NCI-H2227 treated with DMSO at 0.1 percent for 48 hours (cell line): ENCODE measurements around the gene DCDC2B.
"Not testable (repeated sequence)": the region's sequence is repeated elsewhere in the genome, so short reads cannot be mapped to it uniquely, and the experiment has no call there.

Source experiments
- DNase-seq: peaks from one replicate; lab custom pipeline; 2025; lab: John Stamatoyannopoulos, UW

Gene DCDC2B

DNA sequence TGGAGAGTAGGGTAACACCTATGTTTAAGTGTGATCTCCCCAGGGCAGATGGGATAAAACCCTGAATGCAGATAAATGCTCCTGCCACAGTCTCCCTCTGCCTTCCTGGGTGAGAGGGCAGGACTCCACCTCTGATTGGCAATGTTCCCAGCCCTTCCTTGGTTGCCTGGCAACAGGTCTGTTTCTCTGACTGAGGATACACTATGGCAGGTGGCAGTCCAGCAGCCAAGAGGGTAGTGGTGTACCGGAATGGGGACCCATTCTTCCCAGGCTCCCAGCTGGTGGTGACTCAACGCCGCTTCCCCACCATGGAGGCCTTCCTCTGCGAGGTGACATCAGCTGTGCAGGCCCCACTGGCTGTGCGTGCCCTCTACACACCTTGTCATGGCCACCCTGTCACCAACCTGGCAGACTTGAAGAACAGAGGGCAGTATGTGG, at the start of gene DCDC2B:
DCDC2B (plus strand) TSS at position 199 of the 438 bp plus-strand sequence; CDS start at position 204, 5 bp downstream.
- DNase-seq, result peak; percentile 67

DNA sequence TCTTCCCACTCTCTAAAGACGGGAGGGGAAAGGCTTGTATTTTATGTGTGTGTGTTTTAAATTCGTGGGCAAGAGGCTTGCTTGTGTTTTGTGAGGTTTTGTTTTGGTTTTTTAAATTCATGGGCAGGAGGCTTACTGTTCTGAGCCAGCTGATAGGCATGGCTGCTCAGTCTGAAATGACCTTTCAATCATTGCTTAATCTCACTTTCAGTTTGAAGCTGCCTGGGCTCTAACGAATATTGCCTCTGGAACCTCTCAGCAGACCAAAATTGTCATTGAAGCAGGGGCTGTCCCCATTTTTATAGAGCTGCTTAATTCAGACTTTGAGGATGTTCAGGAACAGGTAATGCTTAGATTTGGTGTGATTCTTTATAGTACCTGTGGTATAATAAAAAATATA, 49.7 kb upstream of the DCDC2B start:
- DNase-seq, result no peak

DNA sequence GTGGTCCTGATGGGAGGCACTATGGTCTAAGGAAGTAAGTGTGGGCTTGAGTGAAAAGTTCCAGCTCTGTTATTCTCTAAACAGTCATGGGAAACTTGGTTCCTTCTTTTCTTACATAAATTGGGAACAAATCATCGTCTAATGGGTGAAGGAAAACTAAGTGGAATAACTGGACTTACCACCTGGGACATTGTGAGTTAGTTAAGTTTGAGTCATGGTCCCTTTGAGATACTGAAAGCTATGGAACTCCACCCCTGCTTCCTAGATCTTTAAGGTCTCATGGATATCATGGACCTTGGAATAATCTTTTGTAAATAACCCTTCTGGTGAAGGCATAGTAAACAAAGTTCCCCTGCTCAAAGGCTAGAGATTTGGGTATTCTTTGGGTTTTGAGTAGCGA, 45.5 kb upstream of the DCDC2B start:
- no peak for DNase-seq

DNA sequence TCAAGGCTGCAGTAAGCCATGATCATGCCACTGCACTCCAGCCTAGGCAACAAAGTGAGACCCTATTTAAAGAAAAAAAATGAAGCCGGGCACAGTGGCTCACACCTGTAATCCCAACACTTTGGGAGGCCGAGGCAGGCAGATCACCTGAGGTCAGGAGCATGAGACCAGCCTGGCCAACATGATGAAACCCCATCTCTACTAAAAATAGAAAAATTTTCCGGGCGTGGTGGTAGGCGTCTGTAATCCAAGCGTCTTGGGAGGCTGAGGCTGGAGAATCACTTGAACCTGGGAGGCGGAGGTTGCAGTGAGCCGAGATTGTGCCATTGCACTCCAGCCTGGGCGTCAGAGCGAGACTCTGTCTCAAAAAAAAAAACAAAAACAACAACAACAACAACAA, 43.3 kb upstream of the DCDC2B start:
- not testable (repeated sequence) for DNase-seq

DNA sequence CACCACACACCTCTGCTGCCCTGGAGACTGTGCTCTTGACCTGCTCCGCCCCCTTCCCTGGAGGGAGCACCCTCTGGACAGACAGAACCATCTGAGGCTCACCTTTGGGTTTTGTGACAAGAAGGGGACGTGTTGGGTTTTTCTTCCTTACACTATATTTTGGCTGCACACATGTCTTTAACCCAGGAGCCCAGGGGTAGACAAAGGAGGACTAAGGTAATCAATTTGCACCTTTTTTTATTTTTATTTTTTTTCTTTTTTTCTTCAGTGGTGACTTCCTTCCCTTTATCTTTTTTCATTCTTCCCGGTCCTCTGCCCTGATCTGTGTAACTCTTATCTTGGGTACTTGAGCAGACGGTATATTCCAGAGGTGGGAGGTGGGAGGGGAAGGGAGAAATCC, 37.9 kb upstream of the DCDC2B start:
- no peak for DNase-seq

DNA sequence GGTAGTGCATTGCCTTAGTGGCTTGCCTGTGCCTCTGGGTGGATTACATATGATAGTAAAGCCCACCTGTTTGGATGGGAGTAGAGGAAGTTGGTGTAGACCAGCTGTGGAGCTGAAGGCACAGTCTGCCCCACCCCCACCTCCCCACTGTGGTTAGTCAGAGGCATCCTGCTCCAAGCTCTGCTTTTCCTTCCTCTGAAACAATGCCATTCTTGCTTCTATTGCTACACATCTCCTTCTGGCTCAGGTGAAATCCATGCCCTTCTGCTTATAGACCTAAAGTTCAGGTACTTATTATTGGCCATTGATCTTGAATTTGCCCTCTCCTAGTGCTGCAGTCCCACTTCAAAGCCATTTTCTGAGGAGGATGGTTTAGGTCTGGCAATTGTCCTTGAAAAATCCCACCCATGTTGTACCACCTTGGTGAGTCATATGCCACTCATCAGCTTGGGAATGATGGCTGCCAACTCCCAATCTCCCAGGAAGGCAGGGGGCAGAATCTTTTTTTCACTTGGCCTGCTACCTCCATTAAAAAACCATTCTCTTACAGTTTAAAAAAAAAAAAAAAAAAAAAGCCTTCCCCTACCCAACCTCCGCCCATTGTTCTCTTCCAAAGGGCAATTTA, 36.2 kb upstream of the DCDC2B start:
- no peak for DNase-seq

DNA sequence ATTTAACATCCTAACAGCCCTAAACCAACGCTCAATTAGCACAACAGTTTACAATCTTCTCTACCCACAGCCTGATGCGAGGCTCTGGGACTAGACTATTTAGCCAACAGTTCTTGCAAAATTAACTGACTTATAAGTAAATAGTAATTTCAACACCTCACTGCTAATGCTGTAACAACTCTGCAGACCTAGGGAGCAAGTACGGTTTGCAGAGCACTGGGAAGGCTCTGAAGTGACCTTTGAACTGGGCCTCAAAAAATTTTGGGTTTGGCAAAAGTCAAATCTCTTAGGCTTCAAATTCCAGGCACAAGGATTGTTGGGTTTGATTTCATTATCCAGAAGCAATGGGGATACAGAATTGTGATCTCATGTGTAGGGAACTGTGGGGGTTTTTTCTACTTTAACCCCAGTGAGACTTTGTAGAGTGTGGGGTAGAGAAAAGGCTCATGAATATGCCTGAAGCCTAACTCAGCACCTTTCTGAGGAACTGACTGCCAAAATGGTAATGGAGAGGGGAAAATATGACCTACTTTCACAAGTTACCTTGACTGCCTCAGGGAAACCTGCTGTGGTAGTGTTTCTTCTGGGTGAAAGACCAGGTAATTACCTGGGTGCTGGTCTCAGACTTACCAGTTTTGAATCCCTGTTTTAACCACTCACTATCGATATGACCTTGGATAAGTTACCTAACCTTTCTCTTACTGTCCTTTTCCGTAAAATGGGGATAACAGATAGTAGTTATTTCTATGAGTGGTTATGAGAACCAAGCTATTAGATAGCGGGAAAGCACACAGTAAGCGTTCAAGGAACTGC, 30.3 kb upstream of the DCDC2B start:
- DNase-seq, result no peak

DNA sequence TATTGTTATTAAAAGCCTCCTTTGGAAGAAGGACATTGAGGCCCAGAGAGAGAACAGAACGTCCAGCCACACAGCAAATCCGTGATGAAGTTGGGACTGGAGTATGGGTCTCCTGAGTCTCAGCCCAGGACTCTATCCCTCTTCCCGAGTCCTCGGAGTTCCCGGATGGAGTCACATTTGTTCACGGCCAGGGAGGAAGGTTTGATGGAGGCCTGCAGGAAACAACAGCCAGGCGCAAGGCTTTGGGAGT, 29.8 kb upstream of the DCDC2B start:
- no peak for DNase-seq

DNA sequence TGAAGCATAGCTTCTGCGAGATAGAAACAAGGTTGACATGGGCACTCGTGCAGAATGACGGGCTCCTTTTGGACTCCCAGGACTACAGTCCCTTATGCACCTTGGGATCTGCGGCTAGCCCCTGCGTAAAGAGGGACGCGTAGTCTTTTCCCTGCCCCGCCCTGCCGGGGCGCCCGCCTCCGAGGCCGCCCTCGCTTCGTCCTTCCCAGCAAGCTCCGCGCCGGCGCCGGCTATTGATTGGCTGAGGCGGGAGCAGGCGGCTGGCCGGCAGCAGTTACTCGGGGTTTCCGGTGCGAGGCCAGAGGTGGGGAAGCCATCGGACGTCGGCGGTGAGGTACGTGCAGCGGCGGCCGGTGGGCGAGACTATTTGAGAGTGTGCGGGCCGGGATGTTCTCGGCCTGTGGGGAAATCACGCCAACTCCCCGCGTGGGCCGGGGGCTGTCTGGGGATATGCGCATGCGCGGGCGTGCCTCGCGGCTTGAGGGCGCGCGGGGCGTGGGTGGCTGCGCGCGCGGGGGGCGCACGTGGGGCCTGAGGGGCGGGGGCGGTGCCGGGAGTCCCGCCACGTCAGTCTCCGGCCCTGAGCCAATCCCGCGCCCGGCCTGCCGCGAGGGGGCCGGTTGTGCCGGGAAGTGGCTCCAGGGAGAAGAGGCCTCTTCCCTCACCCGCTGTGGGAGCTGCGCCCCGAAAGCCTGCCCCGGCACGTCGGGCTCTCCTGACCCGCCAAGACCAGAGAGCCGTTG, 29.3 kb upstream of the DCDC2B start, which contains the start of gene TXLNA:
TXLNA (plus strand) TSS at position 233 of the 743 bp plus-strand sequence. CDS start 671 bp downstream, outside the sequence.
- DNase-seq, result peak; percentile 91

DNA sequence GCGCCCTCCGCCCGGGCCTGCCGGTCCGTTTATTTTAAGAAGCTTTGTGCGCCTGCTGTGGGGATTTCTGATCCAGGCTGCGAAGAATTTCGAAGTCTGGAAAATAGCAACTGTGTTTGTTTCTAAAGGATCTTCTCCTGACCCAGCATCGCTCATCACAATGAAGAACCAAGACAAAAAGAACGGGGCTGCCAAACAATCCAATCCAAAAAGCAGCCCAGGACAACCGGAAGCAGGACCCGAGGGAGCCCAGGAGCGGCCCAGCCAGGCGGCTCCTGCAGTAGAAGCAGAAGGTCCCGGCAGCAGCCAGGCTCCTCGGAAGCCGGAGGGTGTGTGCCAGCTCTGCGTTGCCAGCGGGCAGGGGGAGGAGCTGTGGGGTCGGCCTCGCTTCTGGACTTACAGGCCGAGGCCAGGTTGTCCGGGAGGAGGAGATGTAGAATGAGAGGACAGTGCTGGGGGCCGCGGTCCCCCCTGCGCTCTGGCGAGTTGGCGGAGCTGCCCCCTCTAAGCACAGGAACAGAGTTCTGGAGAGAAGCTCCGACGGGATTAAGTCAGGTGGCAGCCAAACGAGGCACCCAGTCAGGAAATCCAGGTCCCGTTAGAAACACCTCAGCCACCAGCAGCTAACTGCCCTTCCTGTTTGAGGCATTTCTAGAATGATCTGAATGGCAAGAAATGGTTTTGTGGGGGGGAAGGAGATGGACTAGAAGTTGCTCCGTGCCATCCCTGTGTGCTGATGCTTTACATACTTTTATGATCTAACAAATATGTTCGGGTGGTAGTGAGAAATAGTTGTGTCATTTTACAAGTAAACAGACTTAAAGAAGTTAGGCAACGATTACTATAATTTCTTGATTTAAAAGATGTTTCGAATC, 28.5 kb upstream of the DCDC2B start:
- peak; percentile 63 for DNase-seq

DNA sequence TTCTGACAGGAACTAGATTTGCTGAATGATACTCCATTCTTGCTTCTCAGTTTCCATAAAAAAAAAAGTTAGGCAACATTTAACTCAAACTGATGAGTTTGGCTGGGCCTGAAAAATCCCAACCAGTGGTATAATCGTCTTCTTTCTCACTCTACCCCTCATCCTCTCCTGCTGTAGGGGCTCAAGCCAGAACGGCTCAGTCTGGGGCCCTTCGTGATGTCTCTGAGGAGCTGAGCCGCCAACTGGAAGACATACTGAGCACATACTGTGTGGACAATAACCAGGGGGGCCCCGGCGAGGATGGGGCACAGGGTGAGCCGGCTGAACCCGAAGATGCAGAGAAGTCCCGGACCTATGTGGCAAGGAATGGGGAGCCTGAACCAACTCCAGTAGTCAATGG, 27.8 kb upstream of the DCDC2B start:
- DNase-seq, result no peak

DNA sequence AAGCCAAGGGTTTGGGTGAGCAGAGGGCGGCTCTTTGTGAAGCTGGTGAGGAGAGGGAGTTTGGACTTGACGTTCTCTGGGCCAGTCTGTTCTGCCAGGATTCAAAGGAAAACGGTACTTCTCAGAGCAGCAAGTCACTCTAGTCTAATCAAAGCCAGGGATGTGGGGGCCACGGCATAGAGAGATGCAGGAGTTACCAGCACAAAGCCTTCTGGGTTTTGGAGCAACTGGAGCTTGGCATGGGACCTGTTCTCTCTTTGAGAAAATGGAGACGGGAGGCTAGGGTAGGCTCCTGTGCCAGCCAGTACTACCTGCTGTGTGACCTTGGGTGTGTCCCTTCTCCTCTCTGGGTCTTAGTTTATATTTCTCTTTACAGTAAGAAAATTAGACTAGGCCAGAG, 27.3 kb upstream of the DCDC2B start:
- no peak for DNase-seq

DNA sequence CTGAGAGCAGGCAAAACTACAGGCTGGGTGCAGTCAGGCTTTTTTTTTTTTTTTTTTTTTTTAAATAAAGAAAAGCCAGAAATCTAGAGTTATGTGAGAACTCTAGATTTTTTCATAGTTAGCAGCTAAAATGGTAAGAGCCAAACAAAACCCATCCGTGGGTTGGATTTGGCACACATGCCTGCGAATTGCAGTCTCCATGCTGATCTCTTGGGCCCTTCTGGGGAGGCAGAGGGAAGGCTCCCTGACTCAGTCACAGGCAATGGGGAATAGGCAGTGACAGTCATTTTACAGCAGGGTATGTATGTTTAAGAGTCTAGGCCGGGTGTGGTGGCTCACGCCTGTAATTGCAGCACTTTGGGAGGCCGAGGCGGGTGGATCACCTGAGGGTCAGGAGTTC, 26.8 kb upstream of the DCDC2B start:
- no peak for DNase-seq

DNA sequence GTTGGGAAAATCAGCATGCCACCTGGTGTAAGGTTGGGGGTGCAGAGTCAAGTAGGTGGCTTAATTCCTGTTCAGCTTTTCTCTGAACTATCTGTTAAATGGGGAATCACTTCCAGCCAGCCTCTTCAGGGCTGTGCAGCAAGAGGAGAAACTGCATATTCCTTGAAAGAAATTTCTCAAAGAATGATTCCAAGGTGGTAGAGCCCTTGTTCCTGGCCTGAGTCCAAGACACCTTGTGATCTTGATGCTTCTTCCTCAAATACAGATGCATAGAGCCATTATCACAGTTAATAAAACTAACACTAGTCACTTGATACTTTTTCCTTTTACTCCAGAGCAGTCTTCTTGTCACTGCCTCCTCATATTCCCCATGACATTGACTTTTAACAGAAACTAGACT, 24.2 kb upstream of the DCDC2B start:
- DNase-seq, result no peak

DNA sequence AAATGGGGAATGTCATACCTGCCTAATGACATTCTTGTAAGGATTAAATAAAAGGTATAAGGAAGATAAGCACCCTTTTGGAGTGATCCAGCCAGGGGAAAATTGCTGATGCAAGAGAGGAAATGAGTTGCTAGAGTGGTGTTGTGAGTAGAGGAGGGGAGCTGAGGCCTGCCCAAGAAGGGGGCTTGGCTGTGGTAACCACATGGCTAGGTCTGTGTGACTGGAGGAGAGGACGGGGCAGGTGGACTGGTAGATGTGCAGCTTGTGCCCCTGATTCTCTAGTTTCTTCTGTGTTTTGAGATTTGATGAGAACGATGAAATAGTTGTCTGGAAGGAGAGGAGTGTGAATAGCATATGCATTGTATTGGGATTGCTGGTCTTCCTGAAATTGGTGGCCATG, 22.8 kb upstream of the DCDC2B start:
- DNase-seq, result no peak

DNA sequence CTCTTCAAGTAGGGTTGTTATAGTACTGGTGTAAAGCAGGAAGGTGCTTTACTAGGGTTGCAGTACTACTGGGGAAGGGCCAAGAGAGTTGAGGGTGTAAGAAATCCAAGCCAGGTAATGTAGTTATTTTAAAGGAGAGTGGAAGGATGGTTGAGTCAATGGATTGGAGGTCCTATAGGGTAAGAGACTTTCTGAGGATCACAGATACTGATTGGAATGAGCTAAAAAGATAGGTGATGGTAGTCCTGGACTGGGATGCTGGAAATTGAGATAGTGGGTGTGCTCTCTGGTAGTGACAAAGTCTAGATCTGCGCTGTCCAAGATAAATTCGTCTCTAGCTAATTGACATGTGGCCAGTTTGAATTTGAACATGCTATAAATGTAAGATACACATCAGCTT, 22.4 kb upstream of the DCDC2B start:
- DNase-seq, result no peak

DNA sequence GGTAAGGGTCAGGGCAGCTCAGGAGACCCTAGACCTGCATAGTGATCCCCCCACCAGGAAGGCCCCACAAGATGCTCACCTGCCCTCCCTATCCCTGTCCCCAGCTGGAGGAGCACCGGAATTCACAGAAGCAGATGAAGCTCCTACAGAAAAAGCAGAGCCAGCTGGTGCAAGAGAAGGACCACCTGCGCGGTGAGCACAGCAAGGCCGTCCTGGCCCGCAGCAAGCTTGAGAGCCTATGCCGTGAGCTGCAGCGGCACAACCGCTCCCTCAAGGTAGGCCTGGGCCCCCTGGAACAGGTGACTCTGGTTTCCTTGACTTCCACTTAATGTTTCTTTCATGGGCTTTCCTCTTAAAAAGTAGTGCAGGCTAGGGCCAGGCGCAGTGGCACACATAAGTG, 21.0 kb upstream of the DCDC2B start:
- DNase-seq, result no peak

DNA sequence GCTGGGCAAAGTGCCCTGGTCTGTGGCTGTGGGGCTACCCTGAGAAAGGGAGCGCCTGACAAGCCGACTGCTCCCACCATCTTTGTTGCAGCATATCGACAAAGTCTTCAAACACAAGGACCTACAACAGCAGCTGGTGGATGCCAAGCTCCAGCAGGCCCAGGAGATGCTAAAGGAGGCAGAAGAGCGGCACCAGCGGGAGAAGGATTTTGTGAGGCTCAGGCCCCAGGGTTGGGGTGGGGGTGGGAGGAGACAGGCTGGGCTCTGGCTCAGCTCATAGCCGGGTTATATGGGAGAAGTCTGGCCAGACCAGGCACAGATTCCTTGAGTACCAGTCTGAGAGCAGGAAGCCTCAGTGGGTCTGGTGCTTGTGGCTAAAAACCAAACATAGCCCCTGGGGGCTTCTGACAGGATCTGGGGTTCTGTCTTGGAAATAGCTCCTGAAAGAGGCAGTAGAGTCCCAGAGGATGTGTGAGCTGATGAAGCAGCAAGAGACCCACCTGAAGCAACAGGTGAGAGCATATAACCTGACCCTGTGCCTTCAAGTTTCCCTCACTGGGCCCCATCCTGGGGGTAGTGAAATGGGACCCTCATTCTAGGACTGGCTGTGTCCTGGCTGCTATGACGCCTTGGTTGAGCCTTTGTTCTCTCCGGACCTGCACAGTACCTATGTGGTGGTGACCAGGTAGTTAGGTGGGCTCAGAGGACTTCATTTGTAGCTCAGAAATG, 16.5 kb upstream of the DCDC2B start:
- DNase-seq, result no peak

DNA sequence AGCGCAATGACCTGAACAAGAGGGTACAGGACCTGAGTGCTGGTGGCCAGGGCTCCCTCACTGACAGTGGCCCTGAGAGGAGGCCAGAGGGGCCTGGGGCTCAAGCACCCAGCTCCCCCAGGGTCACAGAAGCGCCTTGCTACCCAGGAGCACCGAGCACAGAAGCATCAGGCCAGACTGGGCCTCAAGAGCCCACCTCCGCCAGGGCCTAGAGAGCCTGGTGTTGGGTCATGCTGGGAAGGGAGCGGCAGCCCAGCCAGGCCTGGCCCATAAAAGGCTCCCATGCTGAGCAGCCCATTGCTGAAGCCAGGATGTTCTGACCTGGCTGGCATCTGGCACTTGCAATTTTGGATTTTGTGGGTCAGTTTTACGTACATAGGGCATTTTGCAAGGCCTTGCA, 13.9 kb upstream of the DCDC2B start:
- no peak for DNase-seq

DNA sequence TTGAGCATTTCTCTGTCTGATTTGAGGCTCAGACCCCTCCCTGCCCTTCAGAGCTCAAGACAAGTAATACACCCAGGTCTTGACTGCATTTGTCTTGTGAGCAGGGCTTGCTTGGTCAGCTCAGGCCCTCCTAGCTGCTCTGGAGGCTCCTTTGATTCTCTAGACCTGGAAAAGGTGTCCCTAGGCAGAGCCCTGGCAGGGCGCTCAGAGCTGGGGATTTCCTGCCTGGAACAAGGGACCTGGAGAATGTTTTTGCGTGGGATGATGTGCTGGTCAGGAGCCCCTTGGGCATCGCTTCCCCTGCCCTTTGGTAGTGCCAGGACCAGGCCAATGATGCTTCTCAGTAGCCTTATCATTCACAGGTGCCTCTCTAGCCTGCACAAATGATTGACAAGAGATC, 13.4 kb upstream of the DCDC2B start:
- DNase-seq, result no peak
